Stimulated activated naive CD4-positive, alpha-beta T cell treated with Interleukin-2 at 50 U/mL for 16 hours (primary cell): ENCODE measurements around the gene ADGRG1.

Experiments used
- DNase-seq: peaks from one replicate; lab custom pipeline; 2025; lab: John Stamatoyannopoulos, UW

ADGRG1 gene

GRCh38 chr16:57620335-57621231 lies 7.8 kb upstream of the ADGRG1 start:
- no peak for DNase-seq

GRCh38 chr16:57621521-57622271 lies 6.7 kb upstream of the ADGRG1 start:
- no peak for DNase-seq

GRCh38 chr16:57622361-57623250 lies 5.8 kb upstream of the ADGRG1 start:
- DNase-seq = no peak

- DNase-seq = no peak
Measured at GRCh38 chr16:57623251-57624043, 5.0 kb upstream of the ADGRG1 start.

- no peak for DNase-seq
Measured at GRCh38 chr16:57624044-57624688, 4.3 kb upstream of the ADGRG1 start.

- no peak for DNase-seq
Measured at GRCh38 chr16:57624806-57625500, 3.5 kb upstream of the ADGRG1 start.

- no peak for DNase-seq
Measured at GRCh38 chr16:57626420-57627170, 1.8 kb upstream of the ADGRG1 start.

GRCh38 chr16:57627184-57627871 lies 1.1 kb upstream of the ADGRG1 start:
- no peak for DNase-seq

GRCh38 chr16:57628783-57629293 lies 408 bp downstream of the ADGRG1 start:
- DNase-seq = no peak

GRCh38 chr16:57629516-57630406 lies 1.3 kb downstream of the ADGRG1 start:
- no peak for DNase-seq

GRCh38 chr16:57630407-57630797 lies 2.0 kb downstream of the ADGRG1 start:
- DNase-seq = no peak

- no peak for DNase-seq
Measured at GRCh38 chr16:57630931-57631845, 2.8 kb downstream of the ADGRG1 start.

- no peak for DNase-seq
Measured at GRCh38 chr16:57632568-57632967, 4.1 kb downstream of the ADGRG1 start.

- no peak for DNase-seq
Measured at GRCh38 chr16:57633383-57634064, 5.1 kb downstream of the ADGRG1 start.

- no peak for DNase-seq
Measured at GRCh38 chr16:57634171-57634570, 5.7 kb downstream of the ADGRG1 start.
